DND-41 (cell line): Measurements from ENCODE around the gene BCKDHB.

Experiments
- EZH2 ChIP-seq: IDR thresholded peaks from 3 replicates; pipeline ENCODE4 v1.6.1; 2012; ENCODE audit warnings: borderline replicate concordance, low read depth, mild to moderate bottlenecking, moderate library complexity, low read length, inconsistent platforms; ENCODE audit not compliant: severe bottlenecking
- TF ChIP-seq, protein P1 (sequence below): IDR thresholded peaks from 2 replicates; pipeline ENCODE4 v1.5.1; 2012; ENCODE audit warnings: borderline replicate concordance, low read length, moderate library complexity, mild to moderate bottlenecking; ENCODE audit not compliant: poor library complexity, severe bottlenecking; ENCODE audit errors: extremely low read depth

DNA sequence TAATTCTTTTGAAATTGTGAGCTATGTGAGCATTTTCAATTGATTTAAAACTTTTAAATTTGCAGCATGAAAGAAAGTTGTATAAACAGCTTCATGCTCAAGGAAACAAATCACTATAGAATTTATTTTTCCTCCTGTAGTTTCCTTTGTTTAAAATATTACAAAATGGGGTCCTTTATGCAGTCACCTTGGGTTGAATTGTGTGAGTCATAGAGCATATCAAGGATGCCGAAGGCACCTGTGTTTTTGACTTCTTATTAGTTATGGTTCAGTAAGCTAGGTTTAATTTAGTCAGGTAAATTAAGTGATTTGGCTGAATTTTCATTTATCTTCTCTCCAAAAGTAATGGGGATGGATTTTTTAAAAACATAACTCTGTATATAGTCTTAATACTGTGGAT, 96.8 kb downstream of the BCKDHB start:
- TF ChIP-seq, protein P1, sequence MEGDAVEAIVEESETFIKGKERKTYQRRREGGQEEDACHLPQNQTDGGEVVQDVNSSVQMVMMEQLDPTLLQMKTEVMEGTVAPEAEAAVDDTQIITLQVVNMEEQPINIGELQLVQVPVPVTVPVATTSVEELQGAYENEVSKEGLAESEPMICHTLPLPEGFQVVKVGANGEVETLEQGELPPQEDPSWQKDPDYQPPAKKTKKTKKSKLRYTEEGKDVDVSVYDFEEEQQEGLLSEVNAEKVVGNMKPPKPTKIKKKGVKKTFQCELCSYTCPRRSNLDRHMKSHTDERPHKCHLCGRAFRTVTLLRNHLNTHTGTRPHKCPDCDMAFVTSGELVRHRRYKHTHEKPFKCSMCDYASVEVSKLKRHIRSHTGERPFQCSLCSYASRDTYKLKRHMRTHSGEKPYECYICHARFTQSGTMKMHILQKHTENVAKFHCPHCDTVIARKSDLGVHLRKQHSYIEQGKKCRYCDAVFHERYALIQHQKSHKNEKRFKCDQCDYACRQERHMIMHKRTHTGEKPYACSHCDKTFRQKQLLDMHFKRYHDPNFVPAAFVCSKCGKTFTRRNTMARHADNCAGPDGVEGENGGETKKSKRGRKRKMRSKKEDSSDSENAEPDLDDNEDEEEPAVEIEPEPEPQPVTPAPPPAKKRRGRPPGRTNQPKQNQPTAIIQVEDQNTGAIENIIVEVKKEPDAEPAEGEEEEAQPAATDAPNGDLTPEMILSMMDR: no peak
- no peak for TF ChIP-seq EZH2
